IMR-90 (cell line): ENCODE measurements around the gene CPED1.

Experiments used
- BHLHE40 ChIP-seq: fragments of 150-350 bp; IDR thresholded peaks from 2 replicates; pipeline ENCODE4 v1.6.1; 2016; ENCODE audit warnings: mild to moderate bottlenecking, low read depth, low read length
- CEBPB ChIP-seq: IDR thresholded peaks from 2 replicates; pipeline ENCODE4 v1.6.1; 2012; ENCODE audit warnings: low read depth, low read length, improper control_type of control experiment
- FOS ChIP-seq: fragments of 150-350 bp; IDR thresholded peaks from 2 replicates; pipeline ENCODE4 v1.6.1; 2016; ENCODE audit warnings: low read depth, low read length
- POLR2A ChIP-seq: IDR thresholded peaks from 2 replicates; pipeline ENCODE4 v1.6.1; 2012; ENCODE audit warnings: mild to moderate bottlenecking, low read depth, low read length
- RAD21 ChIP-seq: IDR thresholded peaks from 2 replicates; pipeline ENCODE4 v1.6.1; 2012; ENCODE audit warnings: low read length, improper control_type of control experiment
- RCOR1 ChIP-seq: IDR thresholded peaks from 2 replicates; pipeline ENCODE4 v1.6.1; 2012; ENCODE audit warnings: mild to moderate bottlenecking, low read length, improper control_type of control experiment; ENCODE audit not compliant: insufficient replicate concordance
- RFX5 ChIP-seq: IDR thresholded peaks from 2 replicates; pipeline ENCODE4 v1.8.0; 2012; ENCODE audit warnings: low read depth, mild to moderate bottlenecking, low read length, moderate library complexity
- TF ChIP-seq, protein P1 (sequence below): conservative IDR thresholded peaks from 2 replicates; pipeline ENCODE4 v1.5.1; 2012; ENCODE audit warnings: mild to moderate bottlenecking, low read depth, low read length, improper control_type of control experiment
- TF ChIP-seq, protein P2 (sequence below): fragments of 150-350 bp; IDR thresholded peaks from 2 replicates; pipeline ENCODE4 v1.6.1; 2017; ENCODE audit warnings: mild to moderate bottlenecking, antibody characterized with exemption, low read length, low read depth

DNA sequence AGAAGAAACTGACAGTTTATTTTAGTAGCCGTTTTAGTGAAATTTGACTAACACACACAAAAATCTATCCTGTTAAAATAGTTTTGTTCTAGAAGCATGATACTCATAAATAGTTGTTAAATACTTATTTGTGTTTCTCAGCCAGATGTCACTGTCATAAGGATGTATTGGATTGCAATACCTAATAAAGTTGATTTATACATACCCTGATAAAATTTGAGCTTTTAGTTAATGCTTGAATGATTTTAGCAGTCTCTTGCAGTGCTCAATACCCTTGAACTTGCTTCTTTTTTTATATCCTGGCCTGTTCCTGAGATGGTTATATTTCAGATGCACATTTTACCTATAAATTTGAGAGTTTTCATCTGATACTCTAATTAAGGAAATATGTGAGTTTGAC is 27.8 kb upstream of the CPED1 start:
- TF ChIP-seq, protein P1, sequence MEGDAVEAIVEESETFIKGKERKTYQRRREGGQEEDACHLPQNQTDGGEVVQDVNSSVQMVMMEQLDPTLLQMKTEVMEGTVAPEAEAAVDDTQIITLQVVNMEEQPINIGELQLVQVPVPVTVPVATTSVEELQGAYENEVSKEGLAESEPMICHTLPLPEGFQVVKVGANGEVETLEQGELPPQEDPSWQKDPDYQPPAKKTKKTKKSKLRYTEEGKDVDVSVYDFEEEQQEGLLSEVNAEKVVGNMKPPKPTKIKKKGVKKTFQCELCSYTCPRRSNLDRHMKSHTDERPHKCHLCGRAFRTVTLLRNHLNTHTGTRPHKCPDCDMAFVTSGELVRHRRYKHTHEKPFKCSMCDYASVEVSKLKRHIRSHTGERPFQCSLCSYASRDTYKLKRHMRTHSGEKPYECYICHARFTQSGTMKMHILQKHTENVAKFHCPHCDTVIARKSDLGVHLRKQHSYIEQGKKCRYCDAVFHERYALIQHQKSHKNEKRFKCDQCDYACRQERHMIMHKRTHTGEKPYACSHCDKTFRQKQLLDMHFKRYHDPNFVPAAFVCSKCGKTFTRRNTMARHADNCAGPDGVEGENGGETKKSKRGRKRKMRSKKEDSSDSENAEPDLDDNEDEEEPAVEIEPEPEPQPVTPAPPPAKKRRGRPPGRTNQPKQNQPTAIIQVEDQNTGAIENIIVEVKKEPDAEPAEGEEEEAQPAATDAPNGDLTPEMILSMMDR: no peak
- TF ChIP-seq POLR2A (no peak), RAD21 (no peak), CEBPB (no peak), BHLHE40 (no peak), RCOR1 (no peak), FOS (no peak), RFX5 (no peak)
- TF ChIP-seq, protein P2, sequence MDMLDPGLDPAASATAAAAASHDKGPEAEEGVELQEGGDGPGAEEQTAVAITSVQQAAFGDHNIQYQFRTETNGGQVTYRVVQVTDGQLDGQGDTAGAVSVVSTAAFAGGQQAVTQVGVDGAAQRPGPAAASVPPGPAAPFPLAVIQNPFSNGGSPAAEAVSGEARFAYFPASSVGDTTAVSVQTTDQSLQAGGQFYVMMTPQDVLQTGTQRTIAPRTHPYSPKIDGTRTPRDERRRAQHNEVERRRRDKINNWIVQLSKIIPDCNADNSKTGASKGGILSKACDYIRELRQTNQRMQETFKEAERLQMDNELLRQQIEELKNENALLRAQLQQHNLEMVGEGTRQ: no peak
